ENCODE data around the gene KRT26. TPM values are rescaled to one million over a fixed set of nuclear protein-coding genes. Genes with fewer than 3 reads are reported as not detected.
"Not testable (repeated sequence)": the region's sequence is repeated elsewhere in the genome, so short reads cannot be mapped to it uniquely, and the experiment has no call there.

The KRT26 gene
- total RNA-seq, 1 donor from 2014 or later: not detected

GRCh38 chr17:40818343-40818732 lies 46.3 kb upstream of the KRT26 start:
- Mint-ChIP-seq H3K4me3 (peak overlapping the region; percentile 95), H3K27ac (ENCODE audit: unreplicated experiment) (no peak overlapping the region), H3K27me3 (ENCODE audit: low read depth) (peaks cover 38% of the 10 kb centered on the region), H3K36me3 (ENCODE audit: low read depth) (peaks cover 25% of the 10 kb centered on the region), H3K4me1 (peaks cover 15% of the 10 kb centered on the region), H3K9me3 (peaks cover 11% of the 10 kb centered on the region)
- no peak for DNase-seq (ENCODE audit: low read depth, low spot score)
- no peak for TF ChIP-seq CTCF (conservative IDR thresholded peaks at IDR 0.05)

- Mint-ChIP-seq H3K27me3 (ENCODE audit: low read depth) (peaks cover 42% of the 10 kb centered on the region), H3K27ac (ENCODE audit: unreplicated experiment) (no peak overlapping the region), H3K36me3 (ENCODE audit: low read depth) (peaks cover 22% of the 10 kb centered on the region), H3K4me1 (peaks cover 15% of the 10 kb centered on the region), H3K4me3 (peak overlapping the region; percentile 87), H3K9me3 (peaks cover 11% of the 10 kb centered on the region)
- no peak for DNase-seq (ENCODE audit: low read depth, low spot score)
- TF ChIP-seq CTCF (conservative IDR thresholded peaks at IDR 0.05): no peak
Measured at GRCh38 chr17:40817103-40817682, 45.2 kb upstream of the KRT26 start.

- H3K36me3 Mint-ChIP-seq (ENCODE audit: low read depth): peaks cover 22% of the 10 kb centered on the region
- H3K4me3 Mint-ChIP-seq: peak overlapping the region; percentile 87
- H3K27me3 Mint-ChIP-seq (ENCODE audit: low read depth): peaks cover 44% of the 10 kb centered on the region
- no peak for TF ChIP-seq CTCF (conservative IDR thresholded peaks at IDR 0.05)
- H3K27ac Mint-ChIP-seq (ENCODE audit: unreplicated experiment): no peak overlapping the region
- peaks cover 15% of the 10 kb centered on the region for H3K4me1 Mint-ChIP-seq
- DNase-seq (ENCODE audit: low read depth, low spot score): no peak
- H3K9me3 Mint-ChIP-seq: peaks cover 11% of the 10 kb centered on the region
Measured at GRCh38 chr17:40816569-40816968, 44.6 kb upstream of the KRT26 start.

GRCh38 chr17:40815381-40815780 lies 43.4 kb upstream of the KRT26 start:
- Mint-ChIP-seq H3K4me3 (peak overlapping the region; percentile 32), H3K36me3 (ENCODE audit: low read depth) (peaks cover 21% of the 10 kb centered on the region), H3K27me3 (ENCODE audit: low read depth) (peaks cover 54% of the 10 kb centered on the region), H3K9me3 (peaks cover 11% of the 10 kb centered on the region), H3K4me1 (peaks cover 15% of the 10 kb centered on the region), H3K27ac (ENCODE audit: unreplicated experiment) (no peak overlapping the region)
- no peak for TF ChIP-seq CTCF (conservative IDR thresholded peaks at IDR 0.05)
- DNase-seq (ENCODE audit: low read depth, low spot score): no peak

GRCh38 chr17:40814657-40815056 lies 42.7 kb upstream of the KRT26 start:
- H3K9me3 Mint-ChIP-seq: peaks cover 11% of the 10 kb centered on the region

GRCh38 chr17:40813804-40814203 lies 41.8 kb upstream of the KRT26 start:
- peaks cover 11% of the 10 kb centered on the region for H3K9me3 Mint-ChIP-seq
- H3K27me3 Mint-ChIP-seq (ENCODE audit: low read depth): peaks cover 62% of the 10 kb centered on the region
- peaks cover 16% of the 10 kb centered on the region for H3K36me3 Mint-ChIP-seq (ENCODE audit: low read depth)
- H3K4me3 Mint-ChIP-seq: no peak overlapping the region
- no peak for DNase-seq (ENCODE audit: low read depth, low spot score)
- TF ChIP-seq CTCF (conservative IDR thresholded peaks at IDR 0.05): no peak
- no peak overlapping the region for H3K27ac Mint-ChIP-seq (ENCODE audit: unreplicated experiment)
- H3K4me1 Mint-ChIP-seq: peaks cover 10% of the 10 kb centered on the region

More at GRCh38 chr17:40814657-40815056, 42.7 kb upstream of the KRT26 start:
- DNase-seq (ENCODE audit: low read depth, low spot score); H3K27ac Mint-ChIP-seq (ENCODE audit: unreplicated experiment); H3K4me3 Mint-ChIP-seq: not testable (repeated sequence)
- peaks cover 19% of the 10 kb centered on the region for H3K36me3 Mint-ChIP-seq (ENCODE audit: low read depth)
- H3K4me1 Mint-ChIP-seq: peaks cover 13% of the 10 kb centered on the region
- peaks cover 56% of the 10 kb centered on the region for H3K27me3 Mint-ChIP-seq (ENCODE audit: low read depth)
